Measurements from ENCODE around the gene EPHA1.

The EPHA1 gene

GRCh38 chr7:143396625-143397556, 11.8 kb downstream of the EPHA1 start:
- DNase-seq (ENCODE audit: extremely low spot score), result no peak
- CTCF ChIA-PET, result no interaction called here
- POLR2A ChIA-PET, result interaction anchor here (1.5 kb wide), 1 partner anchor 12 kb away, joined by 6 read pairs; no protein-coding TSS in a partner anchor
- TF ChIP-seq L3MBTL2 (conservative IDR thresholded peaks at IDR 0.05) (no peak), HDGF (IDR thresholded peaks at IDR 0.05; ENCODE audit: borderline replicate concordance) (no peak), ARNT (IDR thresholded peaks at IDR 0.05) (no peak), FOXK2 (IDR thresholded peaks at IDR 0.05) (no peak), FOXA1 (IDR thresholded peaks at IDR 0.05) (no peak), ZNF384 (IDR thresholded peaks at IDR 0.05) (no peak), SP1 (IDR thresholded peaks at IDR 0.05) (no peak), LEF1 (IDR thresholded peaks at IDR 0.05; ENCODE audit: borderline replicate concordance) (no peak), ELF4 (IDR thresholded peaks at IDR 0.05) (no peak), NFRKB (IDR thresholded peaks at IDR 0.05) (no peak), BHLHE40 (IDR thresholded peaks at IDR 0.05; ENCODE audit: borderline replicate concordance) (no peak), FOXM1 (IDR thresholded peaks at IDR 0.05; ENCODE audit: borderline replicate concordance) (no peak), TARDBP (IDR thresholded peaks at IDR 0.05) (no peak), CTBP1 (IDR thresholded peaks at IDR 0.05; ENCODE audit: borderline replicate concordance) (no peak), SUZ12 (IDR thresholded peaks at IDR 0.05) (no peak), PKNOX1 (IDR thresholded peaks at IDR 0.05) (no peak)

GRCh38 chr7:143396182-143396581, 12.5 kb downstream of the EPHA1 start:
- no peak for DNase-seq (ENCODE audit: extremely low spot score)
- ChIA-PET CTCF (no interaction called here), POLR2A (interaction anchor here (1.3 kb wide), 1 partner anchor 14 kb away, joined by 5 read pairs; no protein-coding TSS in a partner anchor)
- TF ChIP-seq SUZ12 (IDR thresholded peaks at IDR 0.05) (no peak), NFRKB (IDR thresholded peaks at IDR 0.05) (no peak), FOXM1 (IDR thresholded peaks at IDR 0.05; ENCODE audit: borderline replicate concordance) (no peak)

- no peak for DNase-seq (ENCODE audit: extremely low spot score)
- ChIA-PET POLR2A (interaction anchor here (1.3 kb wide), 1 partner anchor 14 kb away, joined by 5 read pairs; no protein-coding TSS in a partner anchor), CTCF (no interaction called here)
- no peak for TF ChIP-seq TARDBP (IDR thresholded peaks at IDR 0.05)
- TF ChIP-seq FOXM1 (IDR thresholded peaks at IDR 0.05; ENCODE audit: borderline replicate concordance), result no peak
- TF ChIP-seq ARNT (IDR thresholded peaks at IDR 0.05), result no peak
- no peak for TF ChIP-seq ELF4 (IDR thresholded peaks at IDR 0.05)
- TF ChIP-seq CTBP1 (IDR thresholded peaks at IDR 0.05; ENCODE audit: borderline replicate concordance), result no peak
- TF ChIP-seq NFRKB (IDR thresholded peaks at IDR 0.05), result no peak
- TF ChIP-seq ZNF384 (IDR thresholded peaks at IDR 0.05), result no peak
- no peak for TF ChIP-seq HDGF (IDR thresholded peaks at IDR 0.05; ENCODE audit: borderline replicate concordance)
- no peak for TF ChIP-seq LEF1 (IDR thresholded peaks at IDR 0.05; ENCODE audit: borderline replicate concordance)
- TF ChIP-seq SP1 (IDR thresholded peaks at IDR 0.05), result no peak
Observed at GRCh38 chr7:143395187-143396149, 13.2 kb downstream of the EPHA1 start.

GRCh38 chr7:143394777-143395176, 13.9 kb downstream of the EPHA1 start:
- no peak for DNase-seq (ENCODE audit: extremely low spot score)
- ChIA-PET POLR2A (no interaction called here), CTCF (no interaction called here)
- TF ChIP-seq ZNF384 (IDR thresholded peaks at IDR 0.05) (no peak), CTBP1 (IDR thresholded peaks at IDR 0.05; ENCODE audit: borderline replicate concordance) (no peak), FOXA1 (IDR thresholded peaks at IDR 0.05) (no peak), BHLHE40 (IDR thresholded peaks at IDR 0.05; ENCODE audit: borderline replicate concordance) (no peak), ARNT (IDR thresholded peaks at IDR 0.05) (no peak), L3MBTL2 (conservative IDR thresholded peaks at IDR 0.05) (no peak), SUZ12 (IDR thresholded peaks at IDR 0.05) (no peak), FOXM1 (IDR thresholded peaks at IDR 0.05; ENCODE audit: borderline replicate concordance) (no peak), SP1 (IDR thresholded peaks at IDR 0.05) (no peak)

- no peak for TF ChIP-seq ELF4 (IDR thresholded peaks at IDR 0.05)
- no peak for TF ChIP-seq FOXA1 (IDR thresholded peaks at IDR 0.05)
- TF ChIP-seq BHLHE40 (IDR thresholded peaks at IDR 0.05; ENCODE audit: borderline replicate concordance), result no peak
- no peak for TF ChIP-seq LEF1 (IDR thresholded peaks at IDR 0.05; ENCODE audit: borderline replicate concordance)
- no peak for TF ChIP-seq NFRKB (IDR thresholded peaks at IDR 0.05)
- ChIA-PET CTCF (interaction anchor here (1.4 kb wide), 1 partner anchor 154 kb away, joined by 3 read pairs; no protein-coding TSS in a partner anchor), POLR2A (interaction anchor here (2.5 kb wide), 1 partner anchor 13 kb away, joined by 7 read pairs; the partner anchor contains the start of gene ZYX)
- DNase-seq (ENCODE audit: extremely low spot score), result no peak
Observed at GRCh38 chr7:143394068-143394467, 14.6 kb downstream of the EPHA1 start.

GRCh38 chr7:143393267-143394041, 15.2 kb downstream of the EPHA1 start:
- POLR2A ChIA-PET, result interaction anchor here (1.6 to 2.5 kb wide), 2 partner anchors 9 to 12 kb away, joined by 3 to 7 read pairs; partner anchors contain the start of gene ZYX

More at GRCh38 chr7:143393267-143394041, 15.2 kb downstream of the EPHA1 start:
- TF ChIP-seq HDGF (IDR thresholded peaks at IDR 0.05; ENCODE audit: borderline replicate concordance), result no peak
- TF ChIP-seq TARDBP (IDR thresholded peaks at IDR 0.05), result no peak
- TF ChIP-seq NFRKB (IDR thresholded peaks at IDR 0.05), result no peak
- TF ChIP-seq ZNF384 (IDR thresholded peaks at IDR 0.05), result no peak
- TF ChIP-seq LEF1 (IDR thresholded peaks at IDR 0.05; ENCODE audit: borderline replicate concordance), result no peak
- TF ChIP-seq PKNOX1 (IDR thresholded peaks at IDR 0.05), result no peak
- TF ChIP-seq FOXA1 (IDR thresholded peaks at IDR 0.05), result no peak
- TF ChIP-seq SUZ12 (IDR thresholded peaks at IDR 0.05), result no peak
- no peak for TF ChIP-seq FOXM1 (IDR thresholded peaks at IDR 0.05; ENCODE audit: borderline replicate concordance)
- TF ChIP-seq ARNT (IDR thresholded peaks at IDR 0.05), result no peak
- no peak for TF ChIP-seq L3MBTL2 (conservative IDR thresholded peaks at IDR 0.05)
- TF ChIP-seq FOXK2 (IDR thresholded peaks at IDR 0.05), result no peak
- no peak for TF ChIP-seq ELF4 (IDR thresholded peaks at IDR 0.05)
- no peak for TF ChIP-seq CTBP1 (IDR thresholded peaks at IDR 0.05; ENCODE audit: borderline replicate concordance)
- TF ChIP-seq BHLHE40 (IDR thresholded peaks at IDR 0.05; ENCODE audit: borderline replicate concordance), result no peak
- TF ChIP-seq SP1 (IDR thresholded peaks at IDR 0.05), result no peak
- no peak for DNase-seq (ENCODE audit: extremely low spot score)
- CTCF ChIA-PET, result interaction anchor here (1.4 kb wide), 1 partner anchor 153 kb away, joined by 3 read pairs; no protein-coding TSS in a partner anchor

Measured in HEK293T (cell line).